Measurements from ENCODE around the gene SLC46A3. TPM values are rescaled to one million over a fixed set of nuclear protein-coding genes. Genes with fewer than 3 reads are reported as not detected.
A peak's percentile ranks its signal among the peaks of the same experiment; 100 is the strongest.
"Not testable (repeated sequence)": the region's sequence is repeated elsewhere in the genome, so short reads cannot be mapped to it uniquely, and the experiment has no call there.

Gene SLC46A3
- total RNA-seq, 2 donors from 2014 or later = 15.0 to 17.6 TPM

DNA sequence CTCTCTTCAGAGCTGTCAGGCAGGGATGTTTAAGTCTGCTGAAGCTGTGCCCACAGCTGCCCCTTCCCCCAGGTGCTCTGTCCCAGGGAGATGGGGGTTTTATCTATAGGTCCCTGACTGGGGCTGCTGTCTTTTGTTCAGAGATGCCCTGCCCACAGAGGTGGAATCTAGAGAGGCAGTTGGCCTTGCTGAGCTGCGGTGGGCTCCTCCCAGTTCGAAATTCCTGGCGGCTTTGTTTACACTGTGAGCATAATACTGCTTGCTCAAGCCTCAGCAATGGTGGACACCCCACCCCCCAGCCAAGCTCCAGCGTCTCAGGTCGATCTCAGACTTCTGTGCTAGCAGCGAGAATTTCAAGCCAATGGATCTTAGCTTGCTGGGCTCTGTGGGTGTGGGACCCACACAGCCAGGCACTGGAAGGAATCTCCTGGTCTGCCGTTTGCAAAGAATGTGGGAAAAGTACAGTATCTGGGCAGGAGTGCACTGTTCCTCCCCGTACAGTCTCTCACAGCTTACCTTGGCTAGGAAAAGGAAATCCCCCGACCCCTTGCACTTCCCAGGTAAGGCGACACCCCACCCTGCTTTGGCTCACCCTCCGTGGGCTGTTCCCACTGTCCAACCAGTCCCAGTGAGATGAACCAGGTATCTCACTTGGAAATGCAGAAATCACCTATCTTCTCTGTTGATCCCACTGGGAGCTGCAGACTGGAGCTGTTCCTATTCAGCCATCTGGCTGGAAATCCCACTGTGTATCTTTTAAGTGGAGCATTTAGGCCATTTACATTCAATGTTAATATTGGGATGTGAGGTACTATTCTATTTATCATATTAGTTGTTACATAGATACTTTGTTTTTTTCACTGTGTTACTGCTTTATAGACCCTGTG, 24.9 kb downstream of the SLC46A3 start:
- not testable (repeated sequence) for ATAC-seq

DNA sequence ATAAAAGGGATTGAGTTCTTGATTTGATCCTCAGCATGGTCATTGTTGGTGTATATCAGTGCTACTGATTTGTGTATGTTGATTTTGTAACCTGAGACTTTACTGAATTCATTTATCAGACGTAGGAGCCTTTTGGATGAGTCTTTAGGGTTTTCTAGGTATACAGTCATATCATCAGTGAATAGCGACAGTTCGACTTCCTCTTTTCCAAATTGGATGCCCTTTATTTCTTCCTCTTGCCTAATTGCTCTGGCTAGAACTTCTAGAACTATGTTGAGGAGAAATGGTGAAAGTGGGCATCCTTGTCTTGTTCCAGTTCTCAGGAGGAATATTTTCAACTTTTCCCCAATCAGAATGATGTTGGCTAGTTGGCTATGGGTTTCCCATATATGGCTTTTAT, 32.9 kb downstream of the SLC46A3 start:
- intact Hi-C loops (cut with DNase I) = no loop called here
- ATAC-seq = no peak
- DNase-seq = no peak

More for the DNA sequence above, 24.9 kb downstream of the SLC46A3 start:
- DNase-seq; intact Hi-C loops (cut with DNase I): not testable (repeated sequence)

- intact Hi-C loops (cut with DNase I) = no loop called here
- no peak for ATAC-seq
- no peak for DNase-seq
These were observed 33.7 kb downstream of the SLC46A3 start for GRCh38 chr13:28685114-28685513.

DNA sequence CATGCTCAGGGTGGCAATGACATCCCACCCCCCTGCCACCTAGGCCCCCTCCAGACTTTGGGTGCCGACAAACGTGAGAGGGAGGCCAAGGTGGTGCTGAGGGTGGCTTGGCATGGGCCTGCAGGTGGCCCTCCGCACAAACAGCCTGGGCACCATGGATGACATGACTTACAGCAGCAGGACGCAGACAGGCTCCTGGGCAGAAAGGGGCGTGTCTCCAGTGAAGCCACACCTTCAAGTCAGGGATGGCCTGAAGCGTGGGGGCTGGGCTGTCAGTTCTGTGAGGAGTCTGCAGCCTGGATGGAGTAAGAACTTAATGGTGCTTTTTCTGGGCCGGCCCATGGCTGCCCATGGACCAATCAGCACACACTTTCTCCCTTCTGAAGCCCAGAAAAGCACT, 34.5 kb downstream of the SLC46A3 start:
- ATAC-seq (peak in 1 of 2 donors; percentile 34), DNase-seq (no peak)
- intact Hi-C loops (cut with DNase I) = no loop called here

DNA sequence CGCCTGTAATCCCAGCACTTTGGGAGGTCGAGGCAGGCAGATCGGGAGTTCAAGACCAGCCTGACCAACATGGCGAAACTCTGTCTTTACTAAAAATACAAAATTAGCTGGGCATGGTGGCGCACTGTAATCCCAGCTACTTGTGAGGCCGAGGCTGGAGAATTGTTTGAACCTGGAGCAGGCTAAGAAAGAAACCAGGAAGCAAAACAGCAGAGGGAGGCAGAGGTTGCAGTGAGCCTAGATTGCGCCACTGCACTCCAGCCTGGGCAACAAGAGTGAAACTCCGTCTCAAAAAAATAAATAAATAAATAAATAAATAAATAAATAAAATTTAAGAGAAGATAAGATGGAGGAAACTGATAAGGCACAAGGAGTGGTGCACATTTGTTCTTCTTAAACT, 35.6 kb downstream of the SLC46A3 start:
- intact Hi-C loops (cut with DNase I); DNase-seq; ATAC-seq: not testable (repeated sequence)

DNA sequence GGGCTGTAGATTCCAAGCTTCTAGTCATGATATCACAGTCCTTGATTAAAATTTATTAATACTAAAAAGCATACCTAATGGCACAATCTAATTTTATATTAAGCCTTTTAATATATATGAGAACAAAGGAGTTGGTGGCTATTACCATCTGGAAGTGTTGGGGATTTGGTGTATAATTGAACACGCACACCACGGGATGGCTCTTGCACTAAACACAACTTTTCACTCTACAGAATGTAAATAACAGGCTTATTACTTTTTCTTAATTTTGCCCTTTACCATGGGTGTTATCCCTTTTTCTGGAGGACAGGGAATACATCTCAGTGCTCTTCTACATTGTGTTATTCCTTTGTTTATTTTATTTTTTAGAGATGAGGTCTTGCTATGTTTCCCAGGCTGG, 38.2 kb downstream of the SLC46A3 start:
- intact Hi-C loops (cut with DNase I) = no loop called here
- DNase-seq = no peak
- ATAC-seq = no peak

DNA sequence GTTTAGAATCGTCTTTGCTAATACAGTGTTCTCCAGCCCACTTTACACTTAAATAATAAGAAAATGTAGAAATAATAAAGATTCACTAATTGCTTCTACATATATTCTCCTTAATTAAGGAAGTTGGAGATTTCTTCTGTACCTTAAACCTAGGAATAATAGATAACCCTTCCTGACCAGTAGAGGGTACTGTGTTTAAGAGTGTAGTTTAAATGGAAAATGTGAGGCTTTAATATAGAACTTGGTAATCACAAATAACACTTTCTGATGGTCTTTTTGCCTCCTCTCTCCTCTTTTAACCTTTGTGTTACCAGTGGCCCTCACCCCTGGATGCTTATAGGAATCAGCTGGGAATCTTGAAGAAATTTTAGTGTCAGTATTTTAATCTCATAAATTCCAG, 39.1 kb downstream of the SLC46A3 start:
- no peak for DNase-seq
- peak in 1 of 2 donors; percentile 26 for ATAC-seq
- intact Hi-C loops (cut with DNase I) = loop anchor here in 1 of 2 donors (2.0 kb wide), 1 partner anchor 117 kb away; no protein-coding TSS in a partner anchor

DNA sequence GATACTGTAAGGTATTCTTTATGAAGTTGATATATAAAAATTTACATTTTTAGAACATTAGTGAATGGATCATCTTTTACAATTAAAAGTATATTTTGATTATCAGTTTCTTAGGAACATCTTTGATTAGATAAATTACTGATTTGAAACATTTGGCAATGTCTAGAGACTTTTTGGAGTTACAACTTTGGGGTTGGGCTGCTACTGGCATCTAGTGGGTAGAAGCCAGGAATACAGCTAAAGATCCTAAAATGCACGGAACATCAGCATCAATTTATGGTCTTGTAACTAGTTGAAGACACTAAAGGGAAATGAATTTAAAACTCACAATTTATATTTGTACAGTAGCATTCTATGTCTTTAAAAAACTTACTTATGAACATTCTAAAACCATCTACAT, 40.0 kb downstream of the SLC46A3 start:
- ATAC-seq (no peak), DNase-seq (no peak)
- intact Hi-C loops (cut with DNase I) = loop anchor here in 1 of 2 donors (2.0 kb wide), 1 partner anchor 118 kb away; no protein-coding TSS in a partner anchor

- ATAC-seq = no peak
- intact Hi-C loops (cut with DNase I) = no loop called here
These were observed 47.5 kb downstream of the SLC46A3 start for GRCh38 chr13:28671126-28671792.

GRCh38 chr13:28666897-28667488, 51.8 kb downstream of the SLC46A3 start:
- DNase-seq (no peak), ATAC-seq (no peak)
- intact Hi-C loops (cut with DNase I) = loop anchor here in 1 of 2 donors (5.0 kb wide), 1 partner anchor 35 kb away; no protein-coding TSS in a partner anchor

More at GRCh38 chr13:28671126-28671792, 47.5 kb downstream of the SLC46A3 start:
- DNase-seq = no peak

GRCh38 chr13:28659621-28659970, 59.2 kb downstream of the SLC46A3 start:
- intact Hi-C loops (cut with DNase I) = no loop called here
- ATAC-seq (peak in 1 of 2 donors; percentile 26), DNase-seq (no peak)

- DNase-seq = peak; percentile 96
- intact Hi-C loops (cut with DNase I) = no loop called here
- ATAC-seq = peak; percentile 99
These were observed 59.8 kb downstream of the SLC46A3 start, which contains the start of gene POMP for GRCh38 chr13:28658796-28659620. Gene POMP (plus strand): TSS chr13:28659130. CDS start chr13:28659185, 55 bp downstream.

DNA sequence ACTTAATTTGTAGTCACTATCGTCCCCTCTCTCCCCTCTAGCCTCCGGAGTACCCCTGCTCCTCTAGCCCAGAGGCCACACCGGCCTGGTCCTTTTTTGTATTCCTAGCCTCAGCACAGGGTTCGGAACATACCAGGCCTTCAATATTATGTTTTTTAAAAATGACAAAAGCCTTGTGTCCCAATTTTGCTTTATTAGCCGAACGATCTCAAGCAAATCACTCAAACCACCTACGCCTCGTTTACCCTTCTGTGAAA, 60.3 kb downstream of the SLC46A3 start:
- ATAC-seq = peak; percentile 21 to 23
- intact Hi-C loops (cut with DNase I) = no loop called here
- DNase-seq = no peak

GRCh38 chr13:28657784-28658538, 60.8 kb downstream of the SLC46A3 start:
- intact Hi-C loops (cut with DNase I) = no loop called here
- no peak for DNase-seq
- ATAC-seq = no peak

DNA sequence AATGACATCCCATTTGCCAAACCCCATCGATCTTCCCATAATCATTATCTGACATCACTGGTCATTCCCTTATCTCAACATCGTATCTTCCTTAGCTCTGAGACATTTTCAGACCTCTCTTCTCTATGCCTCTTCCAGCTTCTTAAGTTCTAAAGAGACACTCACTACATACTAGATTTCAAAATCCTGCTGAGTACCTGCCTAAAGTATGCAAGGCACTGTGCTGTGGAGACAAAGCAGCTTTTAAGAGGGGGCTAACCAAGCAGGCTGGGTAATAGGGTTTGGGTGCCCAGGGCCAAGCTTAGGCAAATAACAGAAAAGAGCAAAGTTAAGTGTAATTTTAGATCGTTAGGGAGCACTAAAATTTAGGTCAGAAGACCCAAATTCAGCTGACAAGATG, 63.2 kb downstream of the SLC46A3 start:
- ATAC-seq (no peak), DNase-seq (no peak)
- intact Hi-C loops (cut with DNase I) = no loop called here

GRCh38 chr13:28654276-28654675, 64.5 kb downstream of the SLC46A3 start:
- DNase-seq (no peak), ATAC-seq (no peak)
- intact Hi-C loops (cut with DNase I) = no loop called here

- DNase-seq = no peak
- intact Hi-C loops (cut with DNase I) = no loop called here
- no peak for ATAC-seq
These were observed 65.7 kb downstream of the SLC46A3 start for GRCh38 chr13:28653111-28653510.

DNA sequence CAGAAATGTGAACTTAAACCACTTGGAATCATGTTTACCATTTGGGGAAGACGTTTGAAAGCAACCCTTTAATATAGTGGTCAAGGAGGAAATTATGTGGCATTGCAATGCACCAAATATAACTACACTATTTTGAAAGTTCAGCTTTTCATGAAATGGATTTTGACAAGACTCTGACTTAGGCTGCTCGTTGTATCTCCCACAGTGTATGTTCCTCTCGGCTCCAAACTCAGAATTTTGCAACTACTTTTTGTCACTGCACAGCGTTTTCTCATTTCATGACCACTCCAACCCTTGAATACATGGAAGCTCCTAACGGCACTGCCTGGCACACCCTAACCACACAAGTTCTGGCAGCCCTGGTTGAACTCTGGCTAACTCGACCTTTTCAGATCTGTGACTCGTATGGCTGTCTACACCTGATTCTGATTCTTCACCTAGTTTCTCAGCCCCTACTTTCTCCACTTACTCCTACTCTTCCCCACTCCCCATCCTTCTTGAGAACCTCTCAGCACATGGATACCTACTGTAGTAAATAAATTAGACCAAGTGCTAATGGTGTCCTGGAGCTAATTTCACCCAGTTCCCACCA, 66.9 kb downstream of the SLC46A3 start:
- ATAC-seq = no peak
- intact Hi-C loops (cut with DNase I) = no loop called here
- DNase-seq = no peak

Data from left cardiac atrium (tissue), 4 donors.